Calu3 (cell line): ENCODE results near the gene CACNA1S. TPM values are rescaled to one million over a fixed set of nuclear protein-coding genes. Genes with fewer than 3 reads are reported as not detected.

Experiments used
- BruUV-seq: library from RNA; stranded (reverse); fragments of 400-500 nt; replicated peaks from 2 replicates; lab custom pipeline; 2021; lab: Mats Ljungman, UMichigan
- CTCF ChIA-PET: fragments of 300-600 bp; sonication (Branson Sonifier 250); formaldehyde crosslinking; loops from one replicate; lab custom pipeline; 2022; ENCODE audit warnings: antibody characterized with exemption; lab: Charles Lee
- DNase-seq: peaks from one replicate; pipeline ENCODE4 v3.0.0; 2022
- H3K27ac Mint-ChIP-seq: one replicate; pipeline ENCODE4 v1.8.0; 2022; ENCODE audit warnings: mixed read lengths; ENCODE audit not compliant: unreplicated experiment
- H3K27me3 Mint-ChIP-seq: one replicate; pipeline ENCODE4 v1.8.0; 2022; ENCODE audit warnings: mixed read lengths; ENCODE audit not compliant: unreplicated experiment
- H3K36me3 Mint-ChIP-seq: one replicate; pipeline ENCODE4 v1.8.0; 2022; ENCODE audit warnings: mild to moderate bottlenecking, moderate library complexity, mixed read lengths; ENCODE audit not compliant: insufficient read depth, unreplicated experiment
- H3K4me1 Mint-ChIP-seq: one replicate; pipeline ENCODE4 v1.8.0; 2022; ENCODE audit warnings: mild to moderate bottlenecking, low read depth, mixed read lengths; ENCODE audit not compliant: unreplicated experiment
- H3K4me3 Mint-ChIP-seq: one replicate; pipeline ENCODE4 v1.8.0; 2022; ENCODE audit warnings: mild to moderate bottlenecking, low read depth, moderate library complexity, mixed read lengths; ENCODE audit not compliant: unreplicated experiment
- H3K9me3 Mint-ChIP-seq: one replicate; pipeline ENCODE4 v1.8.0; 2022; ENCODE audit warnings: low read depth, mixed read lengths; ENCODE audit not compliant: unreplicated experiment
- CTCF ChIP-seq: fragments of 200-600 bp; IDR thresholded peaks from one replicate; pipeline ENCODE4 v1.8.0; 2022; ENCODE audit warnings: antibody characterized with exemption; ENCODE audit not compliant: unreplicated experiment
- intact Hi-C: fragments of 100-400 bp; cut with micrococcal nuclease; formaldehyde crosslinking; loops from one replicate; pipeline ENCODE4 v1.10.0; 2022; ENCODE audit not compliant: unreplicated experiment
- total RNA-seq: library from RNA; stranded (reverse); gene quantifications from 2 replicates; pipeline ENCODE4 v1.2.3, GENCODE V29; 2022

The CACNA1S gene
- total RNA-seq, 1 experiment from 2014 or later: not detected

GRCh38 chr1:201016211-201016651 lies 96.0 kb downstream of the CACNA1S start:
- Mint-ChIP-seq H3K4me3 (no peak overlapping the region), H3K27ac (no peak overlapping the region), H3K36me3 (peaks cover 16% of the 10 kb centered on the region), H3K9me3 (no peaks in the 10 kb centered on the region), H3K4me1 (peaks cover 55% of the 10 kb centered on the region), H3K27me3 (no peaks in the 10 kb centered on the region)
- CTCF ChIA-PET: interaction anchor here (1.5 kb wide), 1 partner anchor 10 kb away, joined by 4 read pairs; no protein-coding TSS in a partner anchor
- no TSS peak for BruUV-seq
- intact Hi-C loops: no loop called here
- no peak for DNase-seq
- TF ChIP-seq CTCF: no peak

- CTCF ChIA-PET: interaction anchor here (1.5 to 1.9 kb wide), 2 partner anchors 10 kb away, joined by 4 to 7 read pairs; no protein-coding TSS in a partner anchor
- no TSS peak for BruUV-seq
- DNase-seq: no peak
- no peak for TF ChIP-seq CTCF
- intact Hi-C loops: no loop called here
- Mint-ChIP-seq H3K36me3 (peaks cover 16% of the 10 kb centered on the region), H3K4me3 (no peak overlapping the region), H3K27ac (no peak overlapping the region), H3K9me3 (no peaks in the 10 kb centered on the region), H3K4me1 (peaks cover 49% of the 10 kb centered on the region), H3K27me3 (no peaks in the 10 kb centered on the region)
Observed at GRCh38 chr1:201015551-201016091, 96.6 kb downstream of the CACNA1S start.

- H3K9me3 Mint-ChIP-seq: no peaks in the 10 kb centered on the region
- intact Hi-C loops: no loop called here
- BruUV-seq: no TSS peak
- no peaks in the 10 kb centered on the region for H3K27me3 Mint-ChIP-seq
- DNase-seq: no peak
- TF ChIP-seq CTCF: no peak
- CTCF ChIA-PET: interaction anchor here (1.5 to 1.9 kb wide), 2 partner anchors 9 to 11 kb away, joined by 4 to 7 read pairs; no protein-coding TSS in a partner anchor
- H3K4me1 Mint-ChIP-seq: peaks cover 41% of the 10 kb centered on the region
- H3K27ac Mint-ChIP-seq: no peak overlapping the region
- no peak overlapping the region for H3K4me3 Mint-ChIP-seq
- peaks cover 11% of the 10 kb centered on the region for H3K36me3 Mint-ChIP-seq
Observed at GRCh38 chr1:201014816-201015200, 97.4 kb downstream of the CACNA1S start.

- no TSS peak for BruUV-seq
- Mint-ChIP-seq H3K4me1 (peaks cover 35% of the 10 kb centered on the region), H3K27me3 (no peaks in the 10 kb centered on the region), H3K27ac (no peak overlapping the region), H3K36me3 (peaks cover 7% of the 10 kb centered on the region), H3K4me3 (no peak overlapping the region), H3K9me3 (no peaks in the 10 kb centered on the region)
- TF ChIP-seq CTCF: no peak
- intact Hi-C loops: no loop called here
- no peak for DNase-seq
- CTCF ChIA-PET: interaction anchor here (1.5 to 1.9 kb wide), 2 partner anchors 8 to 12 kb away, joined by 4 to 7 read pairs; no protein-coding TSS in a partner anchor
Observed at GRCh38 chr1:201013991-201014815, 98.0 kb downstream of the CACNA1S start.
